ENCODE data around the gene ENTHD1. TPM values are rescaled to one million over a fixed set of nuclear protein-coding genes. Genes with fewer than 3 reads are reported as not detected.
"Not testable (repeated sequence)": the region's sequence is repeated elsewhere in the genome, so short reads cannot be mapped to it uniquely, and the experiment has no call there.

The ENTHD1 gene
- total and polyA plus RNA-seq, 9 of the 15 experiments (the other 6 are each of a cell fraction or from before 2014, with no cell fraction given): 0.13 to 0.98 (median 0.35) TPM

DNA sequence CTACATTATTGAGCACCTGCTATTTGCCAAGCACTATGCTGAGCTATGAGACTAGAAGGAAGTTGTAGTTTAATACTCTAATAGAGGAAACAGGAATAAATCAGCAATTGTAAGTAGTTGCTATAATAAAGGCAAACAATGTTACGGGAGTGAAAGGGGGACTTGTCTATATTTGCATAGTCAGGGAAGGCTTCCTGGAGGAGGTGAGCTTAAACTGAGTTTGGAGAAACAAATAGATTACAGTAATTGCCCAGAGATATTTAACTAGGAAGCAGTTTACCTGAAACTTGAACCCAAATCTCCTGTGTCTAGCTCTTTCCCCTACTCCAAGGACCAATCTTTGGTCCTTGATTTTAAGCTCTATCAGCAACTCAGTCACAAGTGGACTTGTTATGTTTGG lies 2.1 kb upstream of the ENTHD1 start (continued):
- no peak for TF ChIP-seq ZBTB5 (IDR thresholded peaks at IDR 0.05)
- peak; percentile 94 for TF ChIP-seq ZFP36 (IDR thresholded peaks at IDR 0.05; ENCODE audit: low read depth, low read length, partially characterized antibody)
- no peak for TF ChIP-seq GTF2E2 (tag; IDR thresholded peaks at IDR 0.05)
- TF ChIP-seq ADNP (tag; IDR thresholded peaks at IDR 0.05): no peak
- no peak for TF ChIP-seq STAT5B (CRISPR knock-in tag; IDR thresholded peaks at IDR 0.05)
- no peak for TF ChIP-seq KDM1A (IDR thresholded peaks at IDR 0.05)
- TF ChIP-seq BRD9 (IDR thresholded peaks at IDR 0.05; ENCODE audit: low read depth, partially characterized antibody): no peak
- TF ChIP-seq NELFE (IDR thresholded peaks at IDR 0.05; ENCODE audit: insufficient read depth, insufficient read length): no peak

DNA sequence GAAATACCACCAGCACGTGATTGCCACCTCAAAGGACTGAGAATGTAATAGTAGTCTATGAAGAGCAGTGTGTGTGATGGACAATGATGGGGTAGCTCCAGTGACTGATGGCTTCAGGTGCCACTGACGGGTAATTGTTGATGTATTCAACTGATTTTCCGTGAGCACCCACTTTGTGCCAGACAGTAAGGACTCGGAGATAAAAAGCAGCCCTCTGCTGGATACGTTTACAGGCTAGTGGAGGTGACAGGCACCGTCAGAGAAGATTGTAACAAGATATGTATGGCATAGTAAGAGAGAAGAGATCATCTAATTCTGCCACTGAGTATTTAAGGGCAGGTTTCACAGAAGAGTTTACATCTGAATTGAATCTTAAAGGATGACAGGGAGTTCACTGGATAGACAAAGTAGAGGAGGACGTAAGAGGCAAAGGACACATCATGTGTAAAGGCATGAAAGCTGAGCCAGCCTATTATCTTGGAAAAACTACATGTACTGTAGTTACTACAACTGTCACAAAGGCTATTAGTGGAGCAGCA lies 1.1 kb upstream of the ENTHD1 start:
- in situ Hi-C loops (cut with MboI): no loop called here
- FAIRE-seq: no peak
- no peaks in the 10 kb centered on the region for H3K79me2 ChIP-seq (ENCODE audit: control insufficient read depth, insufficient read depth, low read length)
- 28% methylated on average over 7 of the region's 7 CpGs for WGBS (ENCODE audit: insufficient coverage, low coverage, missing lambda C conversion rate)
- POLR2A ChIA-PET: no interaction called here
- CTCF ChIA-PET (ENCODE audit: low intra/inter-chr PET ratio): no interaction called here
- no peaks in the 10 kb centered on the region; the same call in 1 of the 2 replicates for H3K9me3 ChIP-seq (replicated peaks; ENCODE audit: control insufficient read depth, insufficient read depth, low read depth, low read length)
- H3K9me1 ChIP-seq (ENCODE audit: control insufficient read depth, insufficient read depth, low read length): no peaks in the 10 kb centered on the region
- intact Hi-C loops (cut with micrococcal nuclease): no loop called here
- H2AFZ ChIP-seq (ENCODE audit: low read depth, low read length): peak overlapping the region; percentile 80
- H3K4me3 ChIP-seq: no peak overlapping the region
- BruUV-seq (replicated peaks): no TSS peak
- DNase-seq (ENCODE audit: extremely low read depth in 1 of 4, low spot score in 3 of 4): no peak
- H3K4me2 ChIP-seq (ENCODE audit: insufficient read depth, low read length): no peak overlapping the region
- no peaks in the 10 kb centered on the region for H4K20me1 ChIP-seq (replicated peaks; ENCODE audit: control insufficient read depth, insufficient read depth, low read length)
- H3K4me1 ChIP-seq (replicated peaks in 1 of 2; ENCODE audit: control insufficient read depth in 2 of 2, insufficient read depth in 2 of 2, low read length in 2 of 2): peaks cover 2 to 5% of the 10 kb centered on the region in 2 experiments; a peak in 1 of 5 replicates
- no peak overlapping the region for H3K9ac ChIP-seq (ENCODE audit: insufficient read depth in 1 of 2, low read depth in 2 of 2, low read length in 2 of 2)
- TF ChIP-seq MAFF (IDR thresholded peaks at IDR 0.05; ENCODE audit: low read length) (no peak), PKNOX1 (IDR thresholded peaks at IDR 0.05) (0 out of 2 replicates have a peak, but pooled peaks have one; percentile 9)
- no peaks in the 10 kb centered on the region for H3K27me3 ChIP-seq (ENCODE audit: control insufficient read depth in 2 of 2, insufficient read depth in 2 of 2, low read length in 2 of 2)
- no peaks in the 10 kb centered on the region for H3K36me3 ChIP-seq (ENCODE audit: control insufficient read depth, insufficient read depth, low read length)
- ATAC-seq: no peak
- no peak overlapping the region for H3K27ac ChIP-seq (ENCODE audit: extremely low read depth, low read depth, low read length)

DNA sequence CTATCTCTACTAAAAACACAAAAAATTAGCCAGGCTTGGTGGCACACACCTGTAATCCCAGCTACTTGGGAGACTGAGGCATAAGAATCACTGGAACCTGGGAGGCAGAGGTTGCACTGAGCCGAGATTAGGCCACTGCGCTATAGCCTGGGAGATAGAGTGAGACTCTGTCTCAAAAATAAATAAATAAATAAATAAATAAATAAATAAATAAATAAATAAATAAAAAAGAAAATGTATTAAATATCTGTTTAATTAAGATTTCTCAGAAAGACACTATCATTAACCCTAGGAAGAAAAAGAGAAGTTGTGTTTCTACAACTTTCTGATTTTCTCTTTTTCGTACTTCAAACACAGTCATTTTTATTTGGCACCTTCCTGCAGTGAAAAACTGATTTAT lies 3.6 kb downstream of the ENTHD1 start:
- H3K9me3 ChIP-seq (replicated peaks; ENCODE audit: control insufficient read depth, insufficient read depth, low read depth, low read length); H3K9ac ChIP-seq (ENCODE audit: insufficient read depth in 1 of 2, low read depth in 2 of 2, low read length in 2 of 2); H3K79me2 ChIP-seq (ENCODE audit: control insufficient read depth, insufficient read depth, low read length); BruUV-seq (replicated peaks); in situ Hi-C loops (cut with MboI); CTCF ChIA-PET (ENCODE audit: low intra/inter-chr PET ratio); FAIRE-seq; POLR2A ChIA-PET; H3K9me1 ChIP-seq (ENCODE audit: control insufficient read depth, insufficient read depth, low read length); DNase-seq (ENCODE audit: extremely low read depth in 1 of 4, low spot score in 3 of 4); H3K36me3 ChIP-seq (ENCODE audit: control insufficient read depth, insufficient read depth, low read length); H2AFZ ChIP-seq (ENCODE audit: low read depth, low read length); intact Hi-C loops (cut with micrococcal nuclease); H3K27ac ChIP-seq (ENCODE audit: extremely low read depth, low read depth, low read length); ATAC-seq; H4K20me1 ChIP-seq (replicated peaks; ENCODE audit: control insufficient read depth, insufficient read depth, low read length); H3K4me2 ChIP-seq (ENCODE audit: insufficient read depth, low read length); H3K27me3 ChIP-seq (ENCODE audit: control insufficient read depth in 2 of 2, insufficient read depth in 2 of 2, low read length in 2 of 2); H3K4me1 ChIP-seq (replicated peaks in 1 of 2; ENCODE audit: control insufficient read depth in 2 of 2, insufficient read depth in 2 of 2, low read length in 2 of 2); H3K4me3 ChIP-seq: not testable (repeated sequence)
- whole genome bisulfite sequencing (ENCODE audit: insufficient coverage, low coverage, missing lambda C conversion rate): 97% methylated on average over 3 of the region's 3 CpGs

Measured in K562 (cell line).